GM19438 (cell line): ENCODE results near the gene CEP20.
"Not testable (repeated sequence)": the region's sequence is repeated elsewhere in the genome, so short reads cannot be mapped to it uniquely, and the experiment has no call there.

Experiments
- ATAC-seq: cut with Tn5 transposase; IDR thresholded peaks from one replicate; pipeline ENCODE4 v1.9.1; 2021; ENCODE audit warnings: low read depth; ENCODE audit not compliant: unreplicated experiment

Gene CEP20

DNA sequence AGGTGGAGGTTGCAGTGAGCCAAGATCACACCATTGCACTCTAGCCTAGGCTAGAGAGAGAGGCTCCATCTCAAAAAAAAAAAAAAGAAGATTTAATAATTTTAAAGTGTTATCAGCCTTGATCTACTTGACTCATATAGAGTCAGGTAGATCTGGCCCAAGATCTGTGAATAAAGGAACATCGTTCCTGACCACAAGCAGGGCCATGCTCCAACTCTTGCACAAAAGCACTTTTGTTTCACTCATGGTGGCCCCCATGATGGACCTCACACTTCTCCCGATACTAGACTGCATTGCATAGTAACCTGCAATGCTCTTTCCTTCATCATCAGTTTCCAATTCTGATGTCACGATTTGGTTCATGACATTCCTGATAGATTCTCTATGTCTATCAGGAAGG is 26.4 kb downstream of the CEP20 start:
- no peak for ATAC-seq

DNA sequence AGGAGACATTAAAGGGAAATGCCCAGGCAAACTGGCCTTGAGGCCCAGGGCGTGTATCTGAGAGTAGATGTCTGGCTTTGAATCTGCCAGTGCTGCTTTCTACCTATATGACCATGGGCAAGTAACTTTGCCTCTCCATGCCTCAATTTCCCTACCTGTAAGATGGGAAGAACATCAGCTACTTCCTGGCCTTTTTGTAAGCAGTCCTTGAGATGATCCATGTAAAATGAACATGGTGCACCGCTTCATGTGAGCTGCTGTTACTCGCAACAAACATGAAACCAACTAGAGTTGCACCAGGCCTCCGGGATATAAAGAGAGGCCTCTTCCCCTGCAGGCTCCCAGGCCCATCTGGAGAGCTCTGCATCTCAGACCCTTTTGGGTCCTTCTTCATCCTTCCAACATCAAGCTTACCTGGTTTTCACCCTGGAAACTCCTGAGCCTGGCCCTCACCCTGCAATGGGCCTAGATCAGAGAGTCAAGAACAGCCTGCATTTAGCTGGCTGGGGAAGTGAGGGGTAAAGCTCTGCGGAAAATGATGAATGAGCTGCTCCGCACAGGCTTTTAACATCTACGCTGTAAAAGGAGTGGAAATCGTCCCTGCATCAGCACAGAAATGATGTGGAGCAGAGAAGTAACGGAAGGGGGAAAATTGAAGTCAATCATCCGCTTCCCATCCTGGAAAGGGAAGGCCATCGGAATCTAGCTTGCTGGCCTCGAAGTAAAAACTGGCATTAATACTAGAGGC is 29.3 kb downstream of the CEP20 start:
- no peak for ATAC-seq

DNA sequence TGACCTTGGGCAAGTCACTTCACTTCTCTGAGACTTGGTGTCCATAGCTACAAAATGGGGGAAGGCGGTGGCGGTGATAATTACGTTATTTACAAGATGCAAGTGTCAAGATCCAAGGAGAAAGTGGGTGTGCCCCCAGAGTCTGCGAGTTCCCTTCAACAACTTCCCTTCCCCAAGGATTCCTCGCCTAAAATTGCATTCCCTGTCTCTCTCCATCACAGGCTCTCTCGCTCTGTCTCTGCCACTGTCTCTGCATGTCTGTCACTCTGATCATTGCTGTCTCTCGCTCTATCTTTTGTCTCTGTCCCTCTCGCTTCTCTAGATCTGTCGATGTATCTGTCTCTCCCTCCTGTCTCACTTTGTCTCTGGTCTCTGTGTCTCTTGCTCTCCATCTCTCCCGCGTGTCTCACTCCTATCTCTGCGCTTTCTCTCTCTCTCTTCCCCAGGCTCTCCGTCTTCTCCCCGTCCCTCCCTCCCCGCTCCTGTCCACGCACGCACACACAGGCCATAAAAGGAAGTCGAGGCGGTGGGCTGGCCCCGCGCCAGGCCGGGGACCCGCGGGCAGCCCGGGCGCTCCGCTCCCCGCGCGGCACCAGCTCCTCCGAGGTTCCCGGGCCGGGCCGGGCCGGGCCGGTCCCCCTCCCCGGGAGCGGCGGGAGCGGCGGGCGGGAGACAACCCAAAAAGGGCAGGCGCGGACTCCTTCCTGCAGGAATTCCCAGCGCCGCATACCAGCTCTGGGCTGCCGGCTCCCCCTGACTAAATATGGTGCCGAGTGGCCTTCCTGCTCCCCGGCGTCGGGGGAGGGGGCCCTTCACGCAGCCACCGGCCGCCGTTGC is 30.5 kb downstream of the CEP20 start:
- no peak for ATAC-seq

DNA sequence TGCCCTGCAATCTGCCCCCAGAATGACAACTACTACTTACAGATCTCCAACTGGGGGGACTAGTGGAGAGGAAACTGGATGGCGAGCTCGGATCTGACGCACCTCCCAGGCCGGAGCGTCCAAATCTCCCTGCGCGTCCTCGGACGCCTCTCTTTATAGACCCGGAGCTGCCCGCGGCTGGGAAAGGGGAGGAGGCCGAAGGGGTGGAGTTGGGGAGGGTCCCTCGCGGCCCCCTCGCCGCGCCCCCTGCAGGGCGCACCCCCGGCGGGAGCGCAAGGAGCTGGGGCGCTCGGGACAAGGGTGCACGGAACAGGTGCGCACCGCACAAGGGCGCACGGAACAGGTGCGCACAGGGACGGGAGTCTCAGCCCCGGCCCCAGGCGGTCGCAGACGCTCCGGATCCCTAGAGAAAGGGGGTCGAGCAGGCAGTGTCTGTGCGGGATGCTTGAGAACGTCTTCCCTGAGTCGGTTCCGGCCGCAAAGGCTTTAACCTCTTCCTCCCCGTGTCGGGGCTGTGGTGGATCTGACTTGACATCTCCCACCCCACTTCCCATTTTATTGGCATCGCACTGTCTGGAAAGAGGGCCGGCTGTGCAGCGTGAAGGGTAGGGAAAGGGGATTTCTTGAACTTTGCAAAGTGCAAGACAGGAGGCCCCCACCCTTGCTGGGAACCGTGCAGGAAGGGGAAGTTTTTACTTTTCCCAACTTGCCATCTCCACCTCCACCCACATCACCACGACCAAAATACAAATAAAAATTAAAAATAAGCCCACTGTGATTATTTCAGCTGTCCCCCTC is 31.3 kb downstream of the CEP20 start, which contains the start of gene MYH11:
MYH11 (minus strand) TSS at position 128 of the 798 bp plus-strand sequence. CDS start 18,776 bp downstream, outside the sequence.
- no peak for ATAC-seq

DNA sequence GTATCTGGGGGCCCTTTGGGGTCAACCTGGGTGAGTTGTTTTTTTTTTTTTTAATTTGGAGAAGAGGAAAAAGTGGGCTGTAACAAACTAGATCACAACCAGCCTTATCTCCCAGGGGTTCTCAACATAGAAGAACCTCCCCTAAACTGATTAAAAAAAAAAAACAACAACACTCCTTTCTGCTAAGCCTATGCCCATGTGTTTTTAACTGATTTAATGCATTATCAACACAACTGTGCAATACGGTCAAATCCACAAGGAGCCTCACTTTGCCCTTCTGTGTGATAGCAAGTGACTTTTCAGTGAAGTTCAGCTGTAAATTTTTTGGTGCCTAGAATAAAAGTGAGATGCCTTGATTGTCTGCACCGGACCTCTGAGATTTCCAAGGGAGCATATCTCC is 32.2 kb downstream of the CEP20 start:
- no peak for ATAC-seq

DNA sequence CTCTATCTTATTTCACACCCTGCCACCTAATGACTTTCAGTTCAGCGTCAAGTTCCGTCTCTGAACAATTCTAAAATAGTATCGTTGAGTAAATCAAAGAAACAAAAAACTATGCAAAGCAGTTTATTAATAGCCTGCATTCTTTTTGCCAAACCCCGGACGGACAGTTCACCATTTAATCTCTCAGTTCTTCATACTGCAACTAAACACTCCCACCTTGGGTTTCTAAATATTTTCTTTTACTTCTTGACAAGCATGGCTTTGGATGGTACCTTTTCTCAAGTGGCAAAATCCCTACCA is 32.7 kb downstream of the CEP20 start:
- ATAC-seq: peak; percentile 73

DNA sequence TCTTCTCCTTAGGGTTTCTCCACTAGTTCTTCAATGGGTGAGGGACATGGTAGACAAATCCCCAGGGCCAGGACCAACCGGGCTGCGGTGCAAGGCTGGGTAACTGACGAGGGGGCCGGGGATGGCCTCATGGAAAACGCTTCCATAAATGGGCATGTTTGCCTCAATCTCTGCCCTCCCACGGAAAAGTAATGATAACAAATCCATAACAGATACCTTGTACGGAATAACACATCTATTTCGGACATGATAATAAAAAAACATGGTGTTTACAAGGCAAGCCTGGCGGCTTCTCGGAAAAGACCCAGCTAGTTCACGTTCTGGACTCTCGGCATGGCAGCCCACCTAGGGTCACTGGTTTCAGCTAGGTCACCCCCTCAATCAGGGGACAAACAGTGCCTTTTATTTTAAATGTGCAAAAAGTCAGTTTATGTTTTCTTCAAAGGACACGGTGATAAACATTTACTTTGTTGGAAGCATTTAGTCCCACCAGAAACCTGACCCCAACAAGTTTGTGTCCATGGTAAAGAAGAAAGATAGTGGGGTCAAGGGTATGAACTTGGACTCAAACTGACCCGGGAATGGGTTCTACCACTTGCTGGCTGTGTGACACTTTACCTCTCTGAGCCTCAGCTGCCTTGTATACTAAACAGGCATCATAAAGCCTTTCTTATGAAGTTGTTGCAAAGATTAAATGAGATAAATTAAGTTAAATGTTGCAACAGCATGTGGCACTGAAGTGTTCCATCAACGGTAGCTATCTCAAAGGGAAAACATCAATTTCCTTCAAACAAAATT is 33.3 kb downstream of the CEP20 start:
- ATAC-seq: no peak

DNA sequence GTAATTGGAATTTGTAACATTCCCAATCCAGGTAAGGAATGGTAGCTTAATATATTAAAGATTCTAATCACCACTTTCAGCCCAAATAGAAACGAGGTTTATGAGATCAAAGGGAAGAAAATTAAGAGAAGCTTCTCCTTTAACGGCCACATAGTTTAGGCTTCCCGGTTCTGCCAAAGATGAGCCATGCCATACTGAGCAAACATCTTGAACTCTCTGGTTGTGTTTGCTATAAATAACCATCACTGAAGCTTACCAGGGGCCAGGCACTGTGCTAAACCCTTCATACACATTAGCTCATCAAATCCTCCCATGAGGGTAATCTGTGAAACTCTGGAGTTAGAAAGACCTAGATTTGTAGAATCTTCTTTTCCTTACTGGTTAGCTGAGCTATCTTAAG is 34.3 kb downstream of the CEP20 start:
- ATAC-seq: no peak

DNA sequence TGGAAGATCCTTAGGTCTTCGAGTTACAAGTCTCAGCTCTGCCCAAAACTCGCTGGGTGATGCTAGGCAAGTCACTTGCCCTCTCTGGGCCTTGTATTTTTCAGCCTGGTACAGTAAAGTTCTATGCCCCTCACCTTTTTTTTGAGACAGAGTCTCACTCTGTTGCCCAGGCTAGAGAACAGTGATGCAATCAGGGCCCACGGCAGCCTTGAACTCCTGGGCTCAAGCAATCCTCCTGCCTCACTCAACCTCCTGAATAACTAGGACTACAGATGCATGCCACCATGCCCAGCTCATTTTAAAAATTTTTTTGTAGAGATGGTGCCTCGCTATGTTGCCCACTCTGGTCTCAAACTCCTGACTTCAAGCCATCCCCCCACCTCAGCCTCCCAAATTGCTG is 35.4 kb downstream of the CEP20 start:
- no peak for ATAC-seq

DNA sequence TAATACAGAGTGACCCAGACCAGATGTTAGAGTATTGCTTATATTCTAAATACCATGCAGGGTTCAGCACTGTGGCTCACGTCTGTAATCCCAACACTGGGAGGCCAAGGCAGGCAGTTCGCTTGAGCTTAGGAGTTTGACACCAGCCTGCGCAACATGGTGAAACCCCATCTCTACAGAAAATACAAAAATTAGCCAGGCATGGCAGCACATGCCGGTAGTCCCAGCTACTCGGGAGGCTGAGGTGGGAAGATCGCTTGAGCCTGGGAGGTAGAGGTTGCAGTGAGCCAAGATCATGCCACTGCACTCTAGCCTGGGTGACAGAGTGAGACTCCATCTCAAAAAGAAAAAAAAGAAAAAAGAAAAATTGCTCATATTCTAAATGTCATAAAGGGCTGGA is 37.8 kb downstream of the CEP20 start:
- not testable (repeated sequence) for ATAC-seq

DNA sequence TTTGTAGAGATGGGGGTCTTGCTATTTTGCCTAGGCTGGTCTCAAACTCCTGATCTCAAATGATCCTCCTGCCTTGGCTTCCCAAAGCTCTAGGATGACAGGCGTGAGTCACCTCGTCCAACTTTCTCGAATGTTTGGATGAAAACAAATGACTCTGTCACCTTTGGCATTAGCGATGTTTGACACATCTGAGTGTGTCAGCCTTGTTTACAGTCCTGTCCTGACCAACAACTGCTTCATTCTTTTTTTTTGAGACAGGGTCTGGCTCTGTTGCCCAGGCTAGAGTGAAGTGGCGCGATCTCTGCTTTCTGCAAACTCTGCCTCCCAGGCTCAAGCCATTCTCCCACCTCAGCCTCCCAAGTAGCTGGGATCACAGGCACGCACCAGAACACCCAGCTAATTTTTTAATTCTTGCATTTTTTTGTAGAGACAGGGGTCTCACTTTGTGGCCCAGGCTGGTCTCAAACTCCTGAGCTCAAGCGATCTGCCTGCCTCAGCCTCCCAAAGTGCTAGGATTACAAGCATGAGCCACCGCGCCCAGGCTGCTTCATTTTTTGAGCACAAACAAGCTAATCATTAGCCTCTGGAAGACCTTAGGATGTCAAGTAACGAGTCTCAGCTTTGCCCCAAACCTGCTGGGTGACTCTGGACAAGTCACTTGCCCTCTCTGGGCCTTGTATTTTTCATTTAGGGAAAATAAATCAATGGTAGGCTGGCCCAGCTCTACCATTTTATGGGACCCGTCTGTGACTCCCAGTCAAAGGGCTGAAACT is 39.0 kb downstream of the CEP20 start:
- ATAC-seq: no peak

DNA sequence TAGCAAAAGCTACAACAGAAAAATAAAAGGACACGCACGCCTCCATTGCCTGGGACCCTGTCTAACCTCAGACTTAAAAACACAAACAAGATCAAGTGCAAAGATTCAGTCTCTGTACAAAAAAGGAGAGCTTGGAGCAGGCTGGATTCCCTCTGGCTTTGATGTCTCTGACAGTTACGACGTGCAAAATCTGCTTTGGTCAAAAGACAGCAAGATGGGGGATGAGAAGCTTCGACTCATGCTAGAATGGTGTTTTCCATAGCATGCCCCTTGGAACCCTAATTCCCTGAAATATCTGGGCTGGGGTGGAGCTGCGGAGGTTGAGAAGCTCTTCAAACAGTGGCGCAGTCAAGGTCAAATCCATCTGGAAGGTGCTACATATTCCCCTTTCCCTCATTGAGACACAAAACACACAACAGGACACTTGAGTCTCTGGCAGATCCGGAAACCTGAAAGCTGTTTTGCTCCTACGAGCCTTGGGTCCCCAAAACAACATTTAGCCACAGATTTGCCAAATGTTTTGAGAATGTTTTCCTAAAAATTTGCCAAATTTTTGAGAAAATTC is 40.7 kb downstream of the CEP20 start:
- no peak for ATAC-seq

DNA sequence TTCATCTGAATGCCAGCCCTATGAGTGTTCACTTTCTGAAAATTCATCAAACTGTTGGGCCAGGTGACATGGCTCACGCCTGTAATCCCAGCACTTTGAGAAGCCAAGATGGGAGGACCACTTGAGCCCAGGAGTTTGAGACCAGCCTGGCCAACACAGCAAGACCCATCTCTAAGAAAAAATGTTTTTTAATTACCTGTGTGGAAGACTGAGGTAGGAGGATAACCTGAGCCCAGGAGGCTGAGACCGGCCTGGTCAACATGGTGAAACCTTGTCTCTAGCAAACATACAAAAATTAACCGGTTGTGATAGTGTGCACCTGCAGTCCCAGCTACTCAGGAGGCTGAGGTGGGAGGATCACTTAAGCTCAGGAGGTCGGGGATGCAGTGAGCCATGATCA is 41.9 kb downstream of the CEP20 start:
- no peak for ATAC-seq

DNA sequence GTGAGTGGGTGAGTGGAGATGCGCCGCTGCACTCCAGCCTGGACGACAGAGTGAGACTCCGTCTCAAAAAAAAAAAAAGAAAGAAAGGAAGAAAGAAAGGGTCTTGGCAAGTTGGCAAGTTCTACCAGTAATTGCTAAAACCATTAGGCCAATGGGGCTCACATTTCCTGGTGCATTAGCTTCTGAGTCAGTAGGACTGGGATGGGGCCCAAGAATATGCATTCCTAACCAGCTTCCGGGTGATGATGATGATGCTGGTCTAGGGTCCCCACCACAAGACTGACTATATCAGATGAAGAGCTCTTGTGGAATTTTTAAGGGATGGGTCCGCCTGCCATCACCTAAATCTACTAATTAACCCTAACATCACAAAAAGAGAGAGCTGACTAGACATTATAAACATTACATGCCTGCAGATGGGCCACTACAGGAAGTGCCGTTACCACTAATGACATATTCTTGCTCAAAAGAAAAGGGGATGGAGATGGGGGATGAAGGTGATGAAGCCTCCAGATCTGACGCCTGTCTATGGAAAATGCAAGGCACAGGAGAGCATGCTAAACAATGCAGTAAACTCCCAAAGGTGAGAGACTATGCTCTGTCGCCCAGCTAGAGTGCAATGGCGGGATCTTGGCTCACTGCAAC is 44.6 kb downstream of the CEP20 start:
- no peak for ATAC-seq

DNA sequence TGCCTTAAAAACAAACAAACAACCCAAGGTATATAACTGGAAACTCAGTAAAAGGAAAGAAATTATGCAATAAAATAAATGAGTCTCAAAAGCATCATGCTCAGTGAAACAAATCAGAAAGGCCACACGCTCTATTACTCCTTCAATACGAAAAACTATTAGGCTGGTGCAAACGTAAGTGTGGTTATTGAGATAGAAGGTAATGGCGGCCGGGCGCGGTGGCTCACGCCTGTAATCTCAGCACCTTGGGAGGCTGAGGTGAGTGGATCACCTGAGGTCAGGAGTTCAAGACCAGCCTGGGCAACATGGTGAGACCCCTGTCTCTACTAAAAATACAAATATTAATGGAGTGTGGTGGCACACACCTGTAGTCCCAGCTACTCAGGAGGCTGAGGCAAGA is 49.2 kb downstream of the CEP20 start:
- ATAC-seq: not testable (repeated sequence)

DNA sequence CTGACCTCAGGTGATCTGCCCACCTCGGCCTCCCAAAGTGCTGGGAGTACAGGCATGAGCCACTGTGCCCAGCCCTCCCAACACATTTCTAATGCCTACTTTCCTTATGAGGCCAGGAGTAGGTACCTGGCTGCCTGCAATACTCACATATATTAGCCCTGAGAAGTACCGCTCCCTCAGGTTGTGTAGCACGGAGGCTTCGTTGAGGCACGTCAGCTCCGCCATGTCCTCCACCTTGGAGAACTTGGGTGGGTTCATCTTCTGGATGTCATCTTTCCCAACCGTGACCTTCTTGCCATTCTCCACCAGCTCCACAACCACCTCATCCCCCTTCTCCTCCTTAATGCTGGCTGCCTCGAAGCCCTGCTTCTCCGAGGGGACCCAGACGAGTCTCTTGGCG is 50.6 kb downstream of the CEP20 start:
- ATAC-seq: no peak

DNA sequence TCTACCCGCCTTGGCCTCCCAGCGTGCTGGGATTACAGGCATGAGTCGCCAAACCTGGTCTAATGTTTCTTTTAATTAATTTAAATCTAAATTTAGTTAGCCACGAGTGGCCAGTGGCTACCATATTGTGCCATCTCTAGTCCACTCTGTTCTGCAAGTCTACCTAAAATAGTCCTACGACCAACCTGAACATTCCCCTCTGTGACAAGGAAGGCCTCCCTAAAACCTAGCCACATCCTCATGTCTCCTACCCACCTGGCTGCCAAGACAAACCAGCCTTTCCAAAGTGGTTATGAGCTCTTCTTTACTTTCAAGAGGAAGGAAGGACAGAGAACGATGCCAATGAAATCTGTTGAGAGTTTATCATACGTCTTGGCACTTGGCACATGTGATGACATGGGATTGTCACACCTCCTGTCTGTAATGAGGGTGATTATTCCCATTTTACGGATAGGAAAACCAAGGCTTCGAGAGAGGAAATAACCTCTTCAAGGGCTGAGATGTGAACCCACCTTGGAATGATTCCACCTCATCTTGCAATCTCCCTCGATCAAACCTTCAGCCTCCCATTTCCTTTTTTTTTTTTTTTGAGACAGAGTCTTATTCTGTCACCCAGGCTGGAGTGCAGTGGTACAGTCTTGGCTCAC is 51.3 kb downstream of the CEP20 start:
- no peak for ATAC-seq

DNA sequence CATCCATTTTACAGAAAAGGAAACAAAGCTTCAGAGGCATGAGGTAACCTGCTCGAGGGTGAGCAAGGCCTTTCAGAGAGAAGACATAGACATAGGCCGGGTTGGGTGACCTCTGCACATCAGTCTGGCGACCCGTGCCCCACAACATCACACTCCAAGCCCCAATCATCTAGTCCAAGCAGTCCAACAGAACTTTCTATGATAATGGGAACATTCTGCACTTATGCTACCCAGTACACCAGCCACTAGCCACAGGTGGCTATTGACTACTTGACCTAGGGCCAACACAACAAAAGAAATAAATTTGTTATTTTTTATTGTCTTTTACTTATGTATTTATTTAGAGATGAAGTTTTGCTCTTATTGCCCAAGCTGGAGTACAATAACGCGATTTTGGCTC is 52.3 kb downstream of the CEP20 start:
- ATAC-seq: no peak
